HepG2 (cell line): ENCODE measurements around the gene TMEM235. TPM values are rescaled to one million over a fixed set of nuclear protein-coding genes. Genes with fewer than 3 reads are reported as not detected.

Source experiments
- ATAC-seq: fragments of 200-7000 bp; cut with Tn5 transposase; 3 replicates; pipeline ENCODE4 v1.9.1; 2020; ENCODE audit warnings: mild to moderate bottlenecking, moderate library complexity
- BruUV-seq: library from RNA; stranded (reverse); fragments of 400-500 nt; replicated peaks from 2 replicates; lab custom pipeline; 2021; lab: Mats Ljungman, UMichigan
- CTCF ChIA-PET: fragments of 300-600 bp; formaldehyde crosslinking; extraction: SDS; loops from one replicate; lab custom pipeline; 2021; ENCODE audit warnings: low total read pairs, inconsistent platforms, low intra/inter-chr PET ratio; lab: Yijun Ruan, JAX
- POLR2A ChIA-PET: fragments of 350-600 bp; sonication (Branson Sonifier 250); formaldehyde crosslinking; loops from one replicate; lab custom pipeline; 2020; ENCODE audit warnings: antibody characterized with exemption, inconsistent platforms; lab: Yijun Ruan, JAX
- DNase-seq: peaks from one replicate; pipeline ENCODE4 v3.0.0-alpha.2; 2015; ENCODE audit warnings: low spot score
- FAIRE-seq: peaks from 3 replicates; lab custom pipeline; 2011; peaks lifted over from hg19 to GRCh38; lab: Jason Lieb, UNC
- H2AFZ ChIP-seq: one replicate; pipeline ENCODE4 v1.6.1; 2011; ENCODE audit warnings: low read length, inconsistent platforms
- H3K27ac ChIP-seq: fragments of 300-600 bp; 3 replicates; pipeline ENCODE4 v1.8.0; 2011; ENCODE audit warnings: mixed run types, mild to moderate bottlenecking, mixed read lengths, low read length, inconsistent platforms; ENCODE audit not compliant: insufficient read depth; ENCODE audit errors: extremely low read length
- H3K27me3 ChIP-seq, 2 experiments: fragments of 200-600 bp in 1 of 2; 2 replicates in 1 of 2; 3 replicates in 1 of 2; pipeline versions ENCODE4 v1.6.0 to v1.8.0; 2011; ENCODE audit warnings: low read length in 2 of 2, mild to moderate bottlenecking in 2 of 2, moderate library complexity in 2 of 2, inconsistent platforms in 1 of 2; ENCODE audit not compliant: insufficient read depth in 2 of 2, control insufficient read depth in 1 of 2
- H3K36me3 ChIP-seq, 2 experiments: fragments of 200-600 bp in 1 of 2; replicated peaks in 1 of 2; 2 replicates in 1 of 2; 3 replicates in 1 of 2; pipeline versions ENCODE4 v1.5.1 to v1.8.0; 2011; ENCODE audit warnings: low read length in 2 of 2, inconsistent platforms in 1 of 2; ENCODE audit not compliant: insufficient read depth in 2 of 2, control insufficient read depth in 1 of 2
- H3K4me1 ChIP-seq: 2 replicates; pipeline ENCODE4 v1.5.1; 2012; ENCODE audit warnings: low read length, inconsistent platforms; ENCODE audit not compliant: insufficient read depth
- H3K4me2 ChIP-seq: 2 replicates; pipeline ENCODE4 v1.6.0; 2011; ENCODE audit warnings: low read depth, low read length, inconsistent platforms
- H3K4me3 ChIP-seq, 3 experiments: fragments of 200-600 bp in 1 of 3; sonication (generic), shearing (Covaris generic) in 1 of 3; replicated peaks in 1 of 3; 2 replicates each; pipeline ENCODE4 v1.5.1; 2011 to 2016; ENCODE audit warnings: low read length in 3 of 3, inconsistent platforms in 2 of 3, low read depth in 2 of 3, mild to moderate bottlenecking in 2 of 3, control low read depth in 1 of 3, mixed read lengths in 1 of 3; ENCODE audit not compliant: insufficient read depth in 1 of 3
- H3K79me2 ChIP-seq: one replicate; pipeline ENCODE4 v1.6.1; 2011; ENCODE audit warnings: low read length, inconsistent platforms; ENCODE audit not compliant: insufficient read depth
- H3K9ac ChIP-seq: 2 replicates; pipeline ENCODE4 v1.6.0; 2011; ENCODE audit warnings: mild to moderate bottlenecking, low read depth, low read length, inconsistent platforms; ENCODE audit not compliant: insufficient read depth
- H3K9me3 ChIP-seq: 2 replicates; pipeline ENCODE4 v1.5.1; 2012; ENCODE audit warnings: mild to moderate bottlenecking, low read length
- H4K20me1 ChIP-seq: 2 replicates; pipeline ENCODE4 v1.6.0; 2011; ENCODE audit warnings: inconsistent platforms, mild to moderate bottlenecking, low read length, moderate library complexity; ENCODE audit not compliant: insufficient read depth
- ARHGAP35 ChIP-seq: sonication (generic); formaldehyde crosslinking; IDR thresholded peaks from 2 replicates; pipeline ENCODE4 v1.9.0; 2022; ENCODE audit warnings: mild to moderate bottlenecking, inconsistent platforms, moderate library complexity, missing genetic modification reagents, borderline replicate concordance
- BCL6 ChIP-seq: IDR thresholded peaks from 2 replicates; pipeline ENCODE4 v1.6.1; 2016; ENCODE audit warnings: missing genetic modification reagents, missing compliant biosample characterization
- FOXC1 ChIP-seq: sonication (generic); formaldehyde crosslinking; IDR thresholded peaks from 2 replicates; pipeline ENCODE4 v1.8.0; 2022; ENCODE audit warnings: mild to moderate bottlenecking, missing genetic modification reagents, borderline replicate concordance
- GPN1 ChIP-seq: sonication (generic); formaldehyde crosslinking; IDR thresholded peaks from 2 replicates; pipeline ENCODE4 v1.5.1; 2020; ENCODE audit warnings: missing genetic modification reagents, borderline replicate concordance
- JARID2 ChIP-seq: sonication (generic); formaldehyde crosslinking; IDR thresholded peaks from 2 replicates; pipeline ENCODE4 v1.8.1; 2023; ENCODE audit warnings: missing genetic modification reagents, inconsistent platforms; ENCODE audit not compliant: insufficient replicate concordance
- SNRNP70 ChIP-seq: fragments of 200-400 bp; formaldehyde crosslinking; IDR thresholded peaks from 2 replicates; pipeline ENCODE4 v1.6.1; 2017; ENCODE audit warnings: mild to moderate bottlenecking, low read depth, low read length, moderate library complexity
- SP140L ChIP-seq: sonication (generic); formaldehyde crosslinking; IDR thresholded peaks from 2 replicates; pipeline ENCODE4 v1.4.0; 2020; ENCODE audit warnings: missing genetic modification reagents, borderline replicate concordance
- ZNF292 ChIP-seq: sonication (generic); formaldehyde crosslinking; IDR thresholded peaks from 2 replicates; pipeline ENCODE4 v1.8.1; 2022; ENCODE audit warnings: mild to moderate bottlenecking, low read depth, missing genetic modification reagents, borderline replicate concordance
- ZNF383 ChIP-seq: sonication (generic); formaldehyde crosslinking; IDR thresholded peaks from 2 replicates; pipeline ENCODE4 v1.4.0; 2020; ENCODE audit warnings: missing genetic modification reagents, mild to moderate bottlenecking, borderline replicate concordance
- ZNF773 ChIP-seq: sonication (generic); formaldehyde crosslinking; IDR thresholded peaks from 2 replicates; pipeline ENCODE4 v1.4.0; 2020; ENCODE audit warnings: missing genetic modification reagents, borderline replicate concordance
- ZSCAN21 ChIP-seq: sonication (generic); formaldehyde crosslinking; IDR thresholded peaks from 2 replicates; pipeline ENCODE4 v1.8.0; 2022; ENCODE audit warnings: mild to moderate bottlenecking, missing genetic modification reagents, moderate library complexity, borderline replicate concordance
- WGBS: methylation state at CpG from one replicate; pipeline ENCODE4 v1.1.6; 2017; ENCODE audit warnings: low lambda C conversion rate; 5-methylcytosine and 5-hydroxymethylcytosine counted together
- in situ Hi-C: cut with HindIII; loops from 2 replicates; pipeline ENCODE4 v1.10.0; 2017; ENCODE audit warnings: low pct_unique_long_range_greater_than_20kb; ENCODE audit not compliant: extremely low pct_ligation_motif_present
- intact Hi-C: fragments of 100-400 bp; cut with micrococcal nuclease; formaldehyde crosslinking; loops from one replicate; pipeline ENCODE4 v1.10.0; 2022; ENCODE audit not compliant: unreplicated experiment
- polyA plus RNA-seq, 8 experiments: library from polyadenylated mRNA; depleted of rRNA in 3 of 8; stranded (reverse) in 7 of 8; unstranded in 1 of 8; fragments of >200 nt; fragmentation: Illumina TruSeq in 4 of 8; extraction: Trizol in 4 of 8; gene quantifications; 2 replicates each; pipeline versions ENCODE4 v1.2.1 to v1.2.3, GENCODE V29; 2011 to 2016; ENCODE audit warnings: low read depth in 4 of 8, missing spikeins in 1 of 8, mixed read lengths in 1 of 8; ENCODE audit not compliant: insufficient read depth in 1 of 8
- total RNA-seq, 5 experiments: library from RNA; depleted of rRNA; stranded (reverse); fragments of >200 nt; fragmentation: Illumina TruSeq; extraction: Trizol; gene quantifications; 2 replicates each; pipeline ENCODE4 v1.2.3, GENCODE V29; 2016; ENCODE audit warnings: low read depth in 1 of 5
- TF ChIP-seq, protein P1 (sequence below): sonication (generic); formaldehyde crosslinking; IDR thresholded peaks from 2 replicates; pipeline ENCODE4 v1.5.1; 2020; ENCODE audit warnings: mild to moderate bottlenecking, moderate library complexity, missing genetic modification reagents

Gene TMEM235
- total and polyA plus RNA-seq, 2 of the 13 experiments (the other 11 are each of a cell fraction or from before 2014, with no cell fraction given): not detected

- in situ Hi-C loops (no loop called here), intact Hi-C loops (loop anchor here (1.0 to 10.0 kb wide), 4 partner anchors 63 to 171 kb away; no protein-coding TSS in a partner anchor)
- H2AFZ ChIP-seq: no peak overlapping the region
- 40% methylated on average over 5 of the region's 6 CpGs for WGBS
- DNase-seq (no peak), FAIRE-seq (no peak), ATAC-seq (no peak)
- H3K79me2 ChIP-seq: no peaks in the 10 kb centered on the region
- no peaks in the 10 kb centered on the region for H4K20me1 ChIP-seq
- H3K36me3 ChIP-seq: no peaks in the 10 kb centered on the region
- ChIA-PET POLR2A (interaction anchor here (0.6 to 2.7 kb wide), 6 partner anchors 8 to 170 kb away, joined by 3 to 16 read pairs (median 4); partner anchors contain the start of gene C17orf99), CTCF (interaction anchor here (0.9 to 1.9 kb wide), 4 partner anchors 16 to 171 kb away, joined by 3 to 7 read pairs (median 3); partner anchors contain the start of gene BIRC5)
- no peak overlapping the region for H3K4me2 ChIP-seq
- H3K9ac ChIP-seq: no peak overlapping the region
- no peak overlapping the region for H3K4me3 ChIP-seq
- TF ChIP-seq GPN1 (no peak), ZNF292 (CRISPR knock-in tag) (no peak), FOXC1 (no peak), ARHGAP35 (CRISPR knock-in tag) (no peak), BCL6 (no peak), SP140L (no peak), ZSCAN21 (no peak), SNRNP70 (no peak), ZNF773 (CRISPR knock-in tag) (no peak), JARID2 (CRISPR knock-in tag) (no peak), ZNF383 (CRISPR knock-in tag) (no peak)
- TF ChIP-seq, protein P1, sequence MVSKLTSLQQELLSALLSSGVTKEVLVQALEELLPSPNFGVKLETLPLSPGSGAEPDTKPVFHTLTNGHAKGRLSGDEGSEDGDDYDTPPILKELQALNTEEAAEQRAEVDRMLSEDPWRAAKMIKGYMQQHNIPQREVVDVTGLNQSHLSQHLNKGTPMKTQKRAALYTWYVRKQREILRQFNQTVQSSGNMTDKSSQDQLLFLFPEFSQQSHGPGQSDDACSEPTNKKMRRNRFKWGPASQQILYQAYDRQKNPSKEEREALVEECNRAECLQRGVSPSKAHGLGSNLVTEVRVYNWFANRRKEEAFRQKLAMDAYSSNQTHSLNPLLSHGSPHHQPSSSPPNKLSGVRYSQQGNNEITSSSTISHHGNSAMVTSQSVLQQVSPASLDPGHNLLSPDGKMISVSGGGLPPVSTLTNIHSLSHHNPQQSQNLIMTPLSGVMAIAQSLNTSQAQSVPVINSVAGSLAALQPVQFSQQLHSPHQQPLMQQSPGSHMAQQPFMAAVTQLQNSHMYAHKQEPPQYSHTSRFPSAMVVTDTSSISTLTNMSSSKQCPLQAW (CRISPR knock-in tag): no peak
- no peaks in the 10 kb centered on the region for H3K9me3 ChIP-seq
- peaks cover 2 to 23% of the 10 kb centered on the region in 2 experiments; a peak in 4 of 5 replicates for H3K27me3 ChIP-seq
- peaks cover 73% of the 10 kb centered on the region for H3K4me1 ChIP-seq
- H3K27ac ChIP-seq: no peak overlapping the region
- BruUV-seq: no TSS peak
Observed at GRCh38 chr17:78251773-78252103, 20.3 kb downstream of the TMEM235 start.
